HepG2 (cell line): Measurements from ENCODE around the gene BARX1. TPM values are rescaled to one million over a fixed set of nuclear protein-coding genes. Genes with fewer than 3 reads are reported as not detected.

Experiments
- ATAC-seq: fragments of 200-7000 bp; cut with Tn5 transposase; 3 replicates; pipeline ENCODE4 v1.9.1; 2020; ENCODE audit warnings: mild to moderate bottlenecking, moderate library complexity
- BruUV-seq: library from RNA; stranded (reverse); fragments of 400-500 nt; replicated peaks from 2 replicates; lab custom pipeline; 2021; lab: Mats Ljungman, UMichigan
- CTCF ChIA-PET: fragments of 300-600 bp; formaldehyde crosslinking; extraction: SDS; loops from one replicate; lab custom pipeline; 2021; ENCODE audit warnings: low total read pairs, inconsistent platforms, low intra/inter-chr PET ratio; lab: Yijun Ruan, JAX
- POLR2A ChIA-PET: fragments of 350-600 bp; sonication (Branson Sonifier 250); formaldehyde crosslinking; loops from one replicate; lab custom pipeline; 2020; ENCODE audit warnings: antibody characterized with exemption, inconsistent platforms; lab: Yijun Ruan, JAX
- DNase-seq: peaks from one replicate; pipeline ENCODE4 v3.0.0-alpha.2; 2015; ENCODE audit warnings: low spot score
- FAIRE-seq: peaks from 3 replicates; lab custom pipeline; 2011; peaks lifted over from hg19 to GRCh38; lab: Jason Lieb, UNC
- H2AFZ ChIP-seq: one replicate; pipeline ENCODE4 v1.6.1; 2011; ENCODE audit warnings: low read length, inconsistent platforms
- H3K27ac ChIP-seq: fragments of 300-600 bp; 3 replicates; pipeline ENCODE4 v1.8.0; 2011; ENCODE audit warnings: mixed run types, mild to moderate bottlenecking, mixed read lengths, low read length, inconsistent platforms; ENCODE audit not compliant: insufficient read depth; ENCODE audit errors: extremely low read length
- H3K27me3 ChIP-seq, 2 experiments: fragments of 200-600 bp in 1 of 2; 2 replicates in 1 of 2; 3 replicates in 1 of 2; pipeline versions ENCODE4 v1.6.0 to v1.8.0; 2011; ENCODE audit warnings: low read length in 2 of 2, mild to moderate bottlenecking in 2 of 2, moderate library complexity in 2 of 2, inconsistent platforms in 1 of 2; ENCODE audit not compliant: insufficient read depth in 2 of 2, control insufficient read depth in 1 of 2
- H3K36me3 ChIP-seq, 2 experiments: fragments of 200-600 bp in 1 of 2; replicated peaks in 1 of 2; 2 replicates in 1 of 2; 3 replicates in 1 of 2; pipeline versions ENCODE4 v1.5.1 to v1.8.0; 2011; ENCODE audit warnings: low read length in 2 of 2, inconsistent platforms in 1 of 2; ENCODE audit not compliant: insufficient read depth in 2 of 2, control insufficient read depth in 1 of 2
- H3K4me1 ChIP-seq: 2 replicates; pipeline ENCODE4 v1.5.1; 2012; ENCODE audit warnings: low read length, inconsistent platforms; ENCODE audit not compliant: insufficient read depth
- H3K4me2 ChIP-seq: 2 replicates; pipeline ENCODE4 v1.6.0; 2011; ENCODE audit warnings: low read depth, low read length, inconsistent platforms
- H3K4me3 ChIP-seq, 3 experiments: fragments of 200-600 bp in 1 of 3; sonication (generic), shearing (Covaris generic) in 1 of 3; replicated peaks in 1 of 3; 2 replicates each; pipeline ENCODE4 v1.5.1; 2011 to 2016; ENCODE audit warnings: low read length in 3 of 3, inconsistent platforms in 2 of 3, low read depth in 2 of 3, mild to moderate bottlenecking in 2 of 3, control low read depth in 1 of 3, mixed read lengths in 1 of 3; ENCODE audit not compliant: insufficient read depth in 1 of 3
- H3K79me2 ChIP-seq: one replicate; pipeline ENCODE4 v1.6.1; 2011; ENCODE audit warnings: low read length, inconsistent platforms; ENCODE audit not compliant: insufficient read depth
- H3K9ac ChIP-seq: 2 replicates; pipeline ENCODE4 v1.6.0; 2011; ENCODE audit warnings: mild to moderate bottlenecking, low read depth, low read length, inconsistent platforms; ENCODE audit not compliant: insufficient read depth
- H3K9me3 ChIP-seq: 2 replicates; pipeline ENCODE4 v1.5.1; 2012; ENCODE audit warnings: mild to moderate bottlenecking, low read length
- H4K20me1 ChIP-seq: 2 replicates; pipeline ENCODE4 v1.6.0; 2011; ENCODE audit warnings: inconsistent platforms, mild to moderate bottlenecking, low read length, moderate library complexity; ENCODE audit not compliant: insufficient read depth
- CSRNP1 ChIP-seq: sonication (generic); formaldehyde crosslinking; IDR thresholded peaks from 2 replicates; pipeline ENCODE4 v1.8.1; 2023; ENCODE audit warnings: mild to moderate bottlenecking, missing genetic modification reagents
- FOXJ3 ChIP-seq: sonication (generic); formaldehyde crosslinking; IDR thresholded peaks from 2 replicates; pipeline ENCODE4 v1.4.0; 2020; ENCODE audit warnings: missing genetic modification reagents, mild to moderate bottlenecking, borderline replicate concordance
- NPAS2 ChIP-seq: sonication (generic); formaldehyde crosslinking; IDR thresholded peaks from 2 replicates; pipeline ENCODE4 v1.8.0; 2022; ENCODE audit warnings: mild to moderate bottlenecking, missing genetic modification reagents, borderline replicate concordance
- PLRG1 ChIP-seq: fragments of 450-650 bp; conservative IDR thresholded peaks from 2 replicates; pipeline ENCODE4 v1.6.1; 2016
- SALL2 ChIP-seq: sonication (generic); formaldehyde crosslinking; IDR thresholded peaks from 2 replicates; pipeline ENCODE4 v1.8.1; 2023; ENCODE audit warnings: mild to moderate bottlenecking, missing genetic modification reagents, inconsistent platforms
- UBTF ChIP-seq: sonication (generic); formaldehyde crosslinking; IDR thresholded peaks from 2 replicates; pipeline ENCODE4 v1.4.0; 2020; ENCODE audit warnings: mild to moderate bottlenecking, missing genetic modification reagents
- ZHX1 ChIP-seq: sonication (generic); formaldehyde crosslinking; IDR thresholded peaks from 2 replicates; pipeline ENCODE4 v1.8.1; 2022; ENCODE audit warnings: low read depth, mild to moderate bottlenecking, missing genetic modification reagents
- ZNF550 ChIP-seq: sonication (generic); formaldehyde crosslinking; IDR thresholded peaks from 2 replicates; pipeline ENCODE4 v1.4.0; 2020; ENCODE audit warnings: mild to moderate bottlenecking, missing genetic modification reagents, borderline replicate concordance
- WGBS: methylation state at CpG from one replicate; pipeline ENCODE4 v1.1.6; 2017; ENCODE audit warnings: low lambda C conversion rate; 5-methylcytosine and 5-hydroxymethylcytosine counted together
- in situ Hi-C: cut with HindIII; loops from 2 replicates; pipeline ENCODE4 v1.10.0; 2017; ENCODE audit warnings: low pct_unique_long_range_greater_than_20kb; ENCODE audit not compliant: extremely low pct_ligation_motif_present
- intact Hi-C: fragments of 100-400 bp; cut with micrococcal nuclease; formaldehyde crosslinking; loops from one replicate; pipeline ENCODE4 v1.10.0; 2022; ENCODE audit not compliant: unreplicated experiment
- polyA plus RNA-seq, 8 experiments: library from polyadenylated mRNA; depleted of rRNA in 3 of 8; stranded (reverse) in 7 of 8; unstranded in 1 of 8; fragments of >200 nt; fragmentation: Illumina TruSeq in 4 of 8; extraction: Trizol in 4 of 8; gene quantifications; 2 replicates each; pipeline versions ENCODE4 v1.2.1 to v1.2.3, GENCODE V29; 2011 to 2016; ENCODE audit warnings: low read depth in 4 of 8, missing spikeins in 1 of 8, mixed read lengths in 1 of 8; ENCODE audit not compliant: insufficient read depth in 1 of 8
- total RNA-seq, 5 experiments: library from RNA; depleted of rRNA; stranded (reverse); fragments of >200 nt; fragmentation: Illumina TruSeq; extraction: Trizol; gene quantifications; 2 replicates each; pipeline ENCODE4 v1.2.3, GENCODE V29; 2016; ENCODE audit warnings: low read depth in 1 of 5

BARX1 gene
- total and polyA plus RNA-seq, 2 of the 13 experiments (the other 11 are each of a cell fraction or from before 2014, with no cell fraction given), result not detected

- H3K36me3 ChIP-seq, result no peaks in the 10 kb centered on the region
- H3K79me2 ChIP-seq, result no peaks in the 10 kb centered on the region
- no peak overlapping the region for H3K4me2 ChIP-seq
- H4K20me1 ChIP-seq, result no peaks in the 10 kb centered on the region
- no peak for FAIRE-seq
- TF ChIP-seq CSRNP1 (CRISPR knock-in tag), result no peak
- no peak for TF ChIP-seq UBTF (CRISPR knock-in tag)
- TF ChIP-seq ZHX1 (CRISPR knock-in tag), result no peak
- no peak for TF ChIP-seq FOXJ3 (CRISPR knock-in tag)
- no peak for TF ChIP-seq NPAS2 (CRISPR knock-in tag)
- TF ChIP-seq SALL2, result no peak
- TF ChIP-seq PLRG1, result no peak
- no peak for TF ChIP-seq ZNF550 (CRISPR knock-in tag)
- H3K9ac ChIP-seq, result no peak overlapping the region
- no peak for DNase-seq
- H2AFZ ChIP-seq, result no peak overlapping the region
- peaks cover 25 to 95% of the 10 kb centered on the region in 2 experiments for H3K27me3 ChIP-seq
- no peaks in the 10 kb centered on the region; the same call in 1 of the 2 replicates for H3K4me1 ChIP-seq
- in situ Hi-C loops (no loop called here), intact Hi-C loops (no loop called here)
- ChIA-PET POLR2A (no interaction called here), CTCF (no interaction called here)
- H3K4me3 ChIP-seq, result no peak overlapping the region
- 23% methylated on average over 26 of the region's 40 CpGs for WGBS
- no TSS peak for BruUV-seq
- ATAC-seq, result no peak
- no peaks in the 10 kb centered on the region for H3K9me3 ChIP-seq
- no peak overlapping the region for H3K27ac ChIP-seq
These were observed 6.6 kb downstream of the BARX1 start for GRCh38 chr9:93948441-93949072.
